ENCODE results near the gene FSIP1.

FSIP1 gene

GRCh38 chr15:39645138-39645975, 137.3 kb downstream of the FSIP1 start:
- no peak for DNase-seq (ENCODE audit: low read depth in 2 of 2)

GRCh38 chr15:39644136-39644535, 138.5 kb downstream of the FSIP1 start:
- DNase-seq (ENCODE audit: low read depth in 2 of 2) = no peak

- DNase-seq (ENCODE audit: low read depth in 2 of 2) = no peak
Measured at GRCh38 chr15:39643727-39644126, 138.9 kb downstream of the FSIP1 start.

- no peak for DNase-seq (ENCODE audit: low read depth in 2 of 2)
Measured at GRCh38 chr15:39642011-39642640, 140.5 kb downstream of the FSIP1 start.

- no peak for DNase-seq (ENCODE audit: low read depth in 2 of 2)
Measured at GRCh38 chr15:39641191-39641889, 141.3 kb downstream of the FSIP1 start.

GRCh38 chr15:39640665-39641064, 142.0 kb downstream of the FSIP1 start:
- DNase-seq (ENCODE audit: low read depth in 2 of 2) = no peak

GRCh38 chr15:39639037-39639436, 143.6 kb downstream of the FSIP1 start:
- no peak for DNase-seq (ENCODE audit: low read depth in 2 of 2)

- no peak for DNase-seq (ENCODE audit: low read depth in 2 of 2)
Measured at GRCh38 chr15:39638041-39638440, 144.6 kb downstream of the FSIP1 start.

- peak in 1 of 2 donors; percentile 11 for DNase-seq (ENCODE audit: low read depth in 2 of 2)
Measured at GRCh38 chr15:39631357-39631756, 151.3 kb downstream of the FSIP1 start.

- no peak for DNase-seq (ENCODE audit: low read depth in 2 of 2)
Measured at GRCh38 chr15:39629906-39630305, 152.7 kb downstream of the FSIP1 start.

- DNase-seq (ENCODE audit: low read depth in 2 of 2) = peak; percentile 31 to 41
Measured at GRCh38 chr15:39629371-39629770, 153.3 kb downstream of the FSIP1 start.

- DNase-seq (ENCODE audit: low read depth in 2 of 2) = no peak
Measured at GRCh38 chr15:39628546-39629257, 153.9 kb downstream of the FSIP1 start.

GRCh38 chr15:39628144-39628508, 154.5 kb downstream of the FSIP1 start:
- no peak for DNase-seq (ENCODE audit: low read depth in 2 of 2)

GRCh38 chr15:39627451-39628143, 155.0 kb downstream of the FSIP1 start:
- no peak for DNase-seq (ENCODE audit: low read depth in 2 of 2)

- no peak for DNase-seq (ENCODE audit: low read depth in 2 of 2)
Measured at GRCh38 chr15:39625856-39626255, 156.8 kb downstream of the FSIP1 start.

- DNase-seq (ENCODE audit: low read depth in 2 of 2) = no peak
Measured at GRCh38 chr15:39625451-39625850, 157.2 kb downstream of the FSIP1 start.

- peak; percentile 23 to 40 for DNase-seq (ENCODE audit: low read depth in 2 of 2)
Measured at GRCh38 chr15:39624806-39625205, 157.8 kb downstream of the FSIP1 start.

- peak in 1 of 2 donors; percentile 20 for DNase-seq (ENCODE audit: low read depth in 2 of 2)
Measured at GRCh38 chr15:39623529-39623931, 159.1 kb downstream of the FSIP1 start.

GRCh38 chr15:39622660-39623516, 159.8 kb downstream of the FSIP1 start:
- no peak for DNase-seq (ENCODE audit: low read depth in 2 of 2)

GRCh38 chr15:39621976-39622375, 160.7 kb downstream of the FSIP1 start:
- no peak for DNase-seq (ENCODE audit: low read depth in 2 of 2)

Data from stimulated activated CD4-positive, alpha-beta T cell treated with anti-CD3 and anti-CD28 coated beads, Interleukin-4, amount 100 ng/mL, for 48 hours (primary cell).